K562 (cell line): ENCODE data around the gene NCKIPSD. TPM values are rescaled to one million over a fixed set of nuclear protein-coding genes. Genes with fewer than 3 reads are reported as not detected.

ENCODE experiments used
- HES1 ChIP-seq: fragments of 450-650 bp; IDR thresholded peaks from 2 replicates; pipeline ENCODE4 v1.6.1; 2016; ENCODE audit warnings: low read depth, mild to moderate bottlenecking, moderate library complexity
- MECOM ChIP-seq: fragments of 250-450 bp; sonication (Bioruptor Pico); IDR thresholded peaks from 2 replicates; pipeline ENCODE4 v1.8.0; 2022; ENCODE audit warnings: inconsistent platforms
- PTBP1 ChIP-seq: fragments of 200-400 bp; formaldehyde crosslinking; IDR thresholded peaks from 2 replicates; pipeline ENCODE4 v1.6.1; 2017; ENCODE audit warnings: low read depth, low read length
- ZNF121 ChIP-seq: sonication (generic); formaldehyde crosslinking; conservative IDR thresholded peaks from 2 replicates; pipeline ENCODE4 v1.8.0; 2022; ENCODE audit warnings: missing genetic modification reagents
- ZNF184 ChIP-seq: sonication (generic); formaldehyde crosslinking; IDR thresholded peaks from 2 replicates; pipeline ENCODE4 v1.5.0; 2020; ENCODE audit warnings: missing genetic modification reagents
- ZNF263 ChIP-seq: sonication (generic); formaldehyde crosslinking; IDR thresholded peaks from 2 replicates; pipeline ENCODE4 v1.8.0; 2022; ENCODE audit warnings: mild to moderate bottlenecking, missing genetic modification reagents, borderline replicate concordance
- ZNF282 ChIP-seq: sonication (generic); formaldehyde crosslinking; IDR thresholded peaks from 2 replicates; pipeline ENCODE4 v1.8.1; 2023; ENCODE audit warnings: missing genetic modification reagents
- polyA plus RNA-seq, 8 experiments: library from polyadenylated mRNA; depleted of rRNA in 4 of 8; stranded (reverse) in 5 of 8; unstranded in 3 of 8; fragments of >200 nt; fragmentation: Nextera tagmentation in 2 of 8; fragmentation: Illumina TruSeq in 1 of 8; extraction: Ambion mirVana in 2 of 8; extraction: Trizol in 1 of 8; gene quantifications; 2 replicates each; pipeline versions ENCODE4 v1.2.1 to v1.2.3, GENCODE V29; 2011 to 2014; ENCODE audit warnings: inconsistent platforms in 1 of 8, missing spikeins in 1 of 8
- total RNA-seq, 7 experiments: library from RNA; depleted of rRNA in 6 of 7; stranded (reverse); fragments of >200 nt in 6 of 7; fragmentation: Illumina TruSeq in 2 of 7; extraction: Trizol in 2 of 7; gene quantifications; 2 replicates each; pipeline versions ENCODE4 v1.2.1 to v1.2.3, GENCODE V29; 2011 to 2021; ENCODE audit warnings: low replicate concordance in 1 of 7
- TF ChIP-seq, protein P1 (sequence below): fragments of 450-650 bp; IDR thresholded peaks from 2 replicates; pipeline ENCODE4 v1.6.1; 2016; ENCODE audit warnings: antibody characterized with exemption
- TF ChIP-seq, protein P2 (sequence below): fragments of 250-450 bp; sonication (Bioruptor Pico); IDR thresholded peaks from 2 replicates; pipeline ENCODE4 v1.4.0; 2020; ENCODE audit warnings: mild to moderate bottlenecking, moderate library complexity
- TF ChIP-seq, protein P3 (sequence below), 2 experiments: fragments of 450-650 bp in 1 of 2; sonication (generic) in 1 of 2; formaldehyde crosslinking in 1 of 2; IDR thresholded peaks; 2 replicates each; pipeline versions ENCODE4 v1.7.1 to v1.9.0; 2016 to 2022; ENCODE audit warnings: inconsistent platforms in 1 of 2, mild to moderate bottlenecking in 1 of 2, missing genetic modification reagents in 1 of 2
- TF ChIP-seq, protein P4 (sequence below): fragments of 450-650 bp; IDR thresholded peaks from 2 replicates; pipeline ENCODE4 v1.7.1; 2018; ENCODE audit warnings: mild to moderate bottlenecking, low read depth; ENCODE audit not compliant: partially characterized antibody

NCKIPSD gene
- total and polyA plus RNA-seq, 9 of the 15 experiments (the other 6 are each of a cell fraction or from before 2014, with no cell fraction given), result 0.49 to 24.4 (median 12.3) TPM

DNA sequence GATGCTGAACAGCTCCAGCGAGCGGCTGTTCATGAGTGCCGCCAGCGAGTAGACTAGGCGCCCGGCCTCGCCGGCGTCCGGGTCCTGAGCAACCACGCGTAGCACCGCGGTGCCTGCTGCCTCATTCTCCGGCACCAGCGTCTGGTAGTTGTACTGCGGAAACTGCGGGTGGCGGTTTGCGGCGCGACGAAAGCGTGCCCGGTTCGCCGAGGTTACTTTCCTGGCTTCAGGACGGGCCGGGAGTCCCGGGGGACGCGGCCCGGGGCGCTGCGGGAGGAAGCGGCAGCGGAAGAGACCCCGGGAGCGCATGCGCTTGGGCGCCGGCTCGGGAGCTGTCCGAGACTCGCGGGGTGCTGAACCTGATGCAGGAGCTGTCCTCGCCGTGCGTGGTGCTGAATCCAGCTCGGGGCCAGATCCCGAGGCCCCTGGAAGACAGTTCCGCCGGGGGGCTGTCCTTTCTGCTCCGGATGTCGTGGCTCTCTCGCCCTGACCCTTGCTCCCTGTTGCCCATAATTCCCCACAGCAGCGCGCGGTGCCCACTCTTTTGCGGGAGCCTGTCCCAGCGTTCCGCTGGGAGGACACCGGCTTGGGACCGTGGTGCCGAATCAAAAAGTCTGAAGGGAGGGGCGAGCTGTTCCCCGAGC lies 24.1 kb downstream of the NCKIPSD start (continued):
- TF ChIP-seq, protein P1, sequence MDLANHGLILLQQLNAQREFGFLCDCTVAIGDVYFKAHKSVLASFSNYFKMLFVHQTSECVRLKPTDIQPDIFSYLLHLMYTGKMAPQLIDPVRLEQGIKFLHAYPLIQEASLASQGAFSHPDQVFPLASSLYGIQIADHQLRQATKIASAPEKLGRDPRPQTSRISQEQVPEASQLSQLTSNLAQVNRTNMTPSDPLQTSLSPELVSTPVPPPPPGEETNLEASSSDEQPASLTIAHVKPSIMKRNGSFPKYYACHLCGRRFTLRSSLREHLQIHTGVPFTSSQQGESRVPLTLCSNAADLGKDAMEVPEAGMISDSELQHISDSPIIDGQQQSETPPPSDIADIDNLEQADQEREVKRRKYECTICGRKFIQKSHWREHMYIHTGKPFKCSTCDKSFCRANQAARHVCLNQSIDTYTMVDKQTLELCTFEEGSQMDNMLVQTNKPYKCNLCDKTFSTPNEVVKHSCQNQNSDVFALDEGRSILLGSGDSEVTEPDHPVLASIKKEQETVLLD, result peak; percentile 75
- TF ChIP-seq, protein P2, sequence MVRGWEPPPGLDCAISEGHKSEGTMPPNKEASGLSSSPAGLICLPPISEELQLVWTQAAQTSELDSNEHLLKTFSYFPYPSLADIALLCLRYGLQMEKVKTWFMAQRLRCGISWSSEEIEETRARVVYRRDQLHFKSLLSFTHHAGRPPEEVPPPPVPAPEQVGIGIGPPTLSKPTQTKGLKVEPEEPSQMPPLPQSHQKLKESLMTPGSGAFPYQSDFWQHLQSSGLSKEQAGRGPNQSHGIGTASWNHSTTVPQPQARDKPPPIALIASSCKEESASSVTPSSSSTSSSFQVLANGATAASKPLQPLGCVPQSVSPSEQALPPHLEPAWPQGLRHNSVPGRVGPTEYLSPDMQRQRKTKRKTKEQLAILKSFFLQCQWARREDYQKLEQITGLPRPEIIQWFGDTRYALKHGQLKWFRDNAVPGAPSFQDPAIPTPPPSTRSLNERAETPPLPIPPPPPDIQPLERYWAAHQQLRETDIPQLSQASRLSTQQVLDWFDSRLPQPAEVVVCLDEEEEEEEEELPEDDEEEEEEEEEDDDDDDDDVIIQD (CRISPR knock-in tag), result no peak
- peak; percentile 98 for TF ChIP-seq ZNF282 (CRISPR knock-in tag)
- TF ChIP-seq PTBP1, result no peak
- TF ChIP-seq ZNF184 (CRISPR knock-in tag), result peak; percentile 77; the same call in 1 of the 2 replicates
- no peak; the same call in 1 of the 2 replicates for TF ChIP-seq ZNF121 (CRISPR knock-in tag)
- TF ChIP-seq, protein P3, sequence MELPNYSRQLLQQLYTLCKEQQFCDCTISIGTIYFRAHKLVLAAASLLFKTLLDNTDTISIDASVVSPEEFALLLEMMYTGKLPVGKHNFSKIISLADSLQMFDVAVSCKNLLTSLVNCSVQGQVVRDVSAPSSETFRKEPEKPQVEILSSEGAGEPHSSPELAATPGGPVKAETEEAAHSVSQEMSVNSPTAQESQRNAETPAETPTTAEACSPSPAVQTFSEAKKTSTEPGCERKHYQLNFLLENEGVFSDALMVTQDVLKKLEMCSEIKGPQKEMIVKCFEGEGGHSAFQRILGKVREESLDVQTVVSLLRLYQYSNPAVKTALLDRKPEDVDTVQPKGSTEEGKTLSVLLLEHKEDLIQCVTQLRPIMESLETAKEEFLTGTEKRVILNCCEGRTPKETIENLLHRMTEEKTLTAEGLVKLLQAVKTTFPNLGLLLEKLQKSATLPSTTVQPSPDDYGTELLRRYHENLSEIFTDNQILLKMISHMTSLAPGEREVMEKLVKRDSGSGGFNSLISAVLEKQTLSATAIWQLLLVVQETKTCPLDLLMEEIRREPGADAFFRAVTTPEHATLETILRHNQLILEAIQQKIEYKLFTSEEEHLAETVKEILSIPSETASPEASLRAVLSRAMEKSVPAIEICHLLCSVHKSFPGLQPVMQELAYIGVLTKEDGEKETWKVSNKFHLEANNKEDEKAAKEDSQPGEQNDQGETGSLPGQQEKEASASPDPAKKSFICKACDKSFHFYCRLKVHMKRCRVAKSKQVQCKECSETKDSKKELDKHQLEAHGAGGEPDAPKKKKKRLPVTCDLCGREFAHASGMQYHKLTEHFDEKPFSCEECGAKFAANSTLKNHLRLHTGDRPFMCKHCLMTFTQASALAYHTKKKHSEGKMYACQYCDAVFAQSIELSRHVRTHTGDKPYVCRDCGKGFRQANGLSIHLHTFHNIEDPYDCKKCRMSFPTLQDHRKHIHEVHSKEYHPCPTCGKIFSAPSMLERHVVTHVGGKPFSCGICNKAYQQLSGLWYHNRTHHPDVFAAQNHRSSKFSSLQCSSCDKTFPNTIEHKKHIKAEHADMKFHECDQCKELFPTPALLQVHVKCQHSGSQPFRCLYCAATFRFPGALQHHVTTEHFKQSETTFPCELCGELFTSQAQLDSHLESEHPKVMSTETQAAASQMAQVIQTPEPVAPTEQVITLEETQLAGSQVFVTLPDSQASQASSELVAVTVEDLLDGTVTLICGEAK (IDR thresholded peaks at IDR 0.05), result peak; percentile 91
- TF ChIP-seq, protein P3 (CRISPR knock-in tag; IDR thresholded peaks at IDR 0.05), result peak; percentile 87
- 0 out of 2 replicates have a peak, but pooled peaks have one; percentile 29 for TF ChIP-seq MECOM (CRISPR knock-in tag)
- no peak for TF ChIP-seq HES1
- peak; percentile 94 for TF ChIP-seq ZNF263 (CRISPR knock-in tag)
- TF ChIP-seq, protein P4, sequence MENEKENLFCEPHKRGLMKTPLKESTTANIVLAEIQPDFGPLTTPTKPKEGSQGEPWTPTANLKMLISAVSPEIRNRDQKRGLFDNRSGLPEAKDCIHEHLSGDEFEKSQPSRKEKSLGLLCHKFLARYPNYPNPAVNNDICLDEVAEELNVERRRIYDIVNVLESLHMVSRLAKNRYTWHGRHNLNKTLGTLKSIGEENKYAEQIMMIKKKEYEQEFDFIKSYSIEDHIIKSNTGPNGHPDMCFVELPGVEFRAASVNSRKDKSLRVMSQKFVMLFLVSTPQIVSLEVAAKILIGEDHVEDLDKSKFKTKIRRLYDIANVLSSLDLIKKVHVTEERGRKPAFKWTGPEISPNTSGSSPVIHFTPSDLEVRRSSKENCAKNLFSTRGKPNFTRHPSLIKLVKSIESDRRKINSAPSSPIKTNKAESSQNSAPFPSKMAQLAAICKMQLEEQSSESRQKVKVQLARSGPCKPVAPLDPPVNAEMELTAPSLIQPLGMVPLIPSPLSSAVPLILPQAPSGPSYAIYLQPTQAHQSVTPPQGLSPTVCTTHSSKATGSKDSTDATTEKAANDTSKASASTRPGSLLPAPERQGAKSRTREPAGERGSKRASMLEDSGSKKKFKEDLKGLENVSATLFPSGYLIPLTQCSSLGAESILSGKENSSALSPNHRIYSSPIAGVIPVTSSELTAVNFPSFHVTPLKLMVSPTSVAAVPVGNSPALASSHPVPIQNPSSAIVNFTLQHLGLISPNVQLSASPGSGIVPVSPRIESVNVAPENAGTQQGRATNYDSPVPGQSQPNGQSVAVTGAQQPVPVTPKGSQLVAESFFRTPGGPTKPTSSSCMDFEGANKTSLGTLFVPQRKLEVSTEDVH, result peak; percentile 64
